Measurements from ENCODE around the gene TMC4. TPM values are rescaled to one million over a fixed set of nuclear protein-coding genes. Genes with fewer than 3 reads are reported as not detected.
A peak's percentile ranks its signal among the peaks of the same experiment; 100 is the strongest.

Gene TMC4
- total and polyA plus RNA-seq, 2 donors (not counting 1 experiment from before 2014, with no cell fraction given) = 0.25 to 0.33 TPM

DNA sequence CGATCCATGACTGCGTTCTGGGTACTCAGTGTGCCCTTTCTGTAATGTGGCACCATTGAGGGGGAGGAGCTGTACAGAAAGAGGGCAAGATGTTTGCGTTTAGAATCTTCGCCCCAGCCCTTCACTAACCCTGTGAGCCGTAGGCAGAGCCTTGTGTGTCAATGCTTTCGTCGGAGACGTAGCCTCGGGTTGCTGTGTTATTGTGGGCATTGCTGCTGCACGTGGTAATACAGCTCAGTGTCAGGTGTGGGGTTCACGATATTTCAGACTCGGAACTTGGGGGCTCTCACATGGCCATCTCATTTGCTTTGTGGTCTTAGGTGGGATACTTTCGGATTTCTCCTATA, 33.8 kb upstream of the TMC4 start:
- no peak overlapping the region for H3K9ac ChIP-seq (ENCODE audit: insufficient read depth, low read length)

DNA sequence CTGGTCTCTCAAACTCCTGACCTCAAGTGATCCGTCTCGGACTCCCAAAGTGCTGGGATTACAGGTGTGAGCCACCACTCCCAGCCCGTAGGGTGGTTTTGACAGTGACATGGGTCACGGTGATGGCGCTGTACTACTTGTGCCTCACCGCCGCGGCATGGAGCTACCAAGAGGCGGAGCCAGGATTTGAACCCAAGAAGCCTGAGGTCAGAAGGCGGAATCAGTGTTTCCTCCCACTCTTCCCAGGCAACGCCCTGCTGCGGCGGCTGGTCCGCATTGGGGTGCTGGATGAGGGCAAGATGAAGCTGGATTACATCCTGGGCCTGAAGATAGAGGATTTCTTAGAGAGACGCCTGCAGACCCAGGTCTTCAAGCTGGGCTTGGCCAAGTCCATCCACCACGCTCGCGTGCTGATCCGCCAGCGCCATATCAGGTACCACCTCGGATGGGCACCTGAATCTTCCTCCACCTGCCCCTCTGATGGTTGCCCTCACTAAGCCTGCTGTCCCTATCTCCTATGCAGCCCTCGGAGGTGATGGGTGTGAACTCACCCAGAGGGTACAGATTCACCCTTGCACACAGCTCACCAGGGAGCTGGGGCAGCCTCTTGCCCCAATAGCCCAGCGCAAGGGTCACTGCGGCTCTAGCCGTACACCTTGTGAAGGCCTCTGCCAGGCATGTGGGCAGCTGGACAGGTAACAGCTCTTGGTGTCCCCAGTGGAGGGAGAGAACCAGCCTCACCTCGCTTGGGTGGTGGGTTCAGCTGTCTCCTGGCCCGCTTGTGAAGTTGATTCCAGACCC, 33.3 kb upstream of the TMC4 start:
- Histone ChIP-seq H3K79me2 (ENCODE audit: control insufficient read depth, insufficient read depth, low read length) (peaks cover 76% of the 10 kb centered on the region), H2AFZ (ENCODE audit: low read length) (no peak overlapping the region), H3K9me3 (ENCODE audit: control insufficient read depth, insufficient read depth, low read depth, low read length) (no peaks in the 10 kb centered on the region), H3K4me2 (ENCODE audit: extremely low read depth, insufficient read depth, low read length) (no peak overlapping the region), H3K9ac (ENCODE audit: insufficient read depth, low read length) (no peak overlapping the region), H3K27ac (ENCODE audit: insufficient read depth, low read length) (no peak overlapping the region), H3K36me3 (ENCODE audit: control insufficient read depth, insufficient read depth, low read length) (peaks cover 34% of the 10 kb centered on the region), H3K27me3 (ENCODE audit: control insufficient read depth, insufficient read depth, low read length) (no peaks in the 10 kb centered on the region), H4K20me1 (ENCODE audit: control insufficient read depth, extremely low read depth, insufficient read depth, low read length) (peaks cover 5% of the 10 kb centered on the region), H3K4me3 (replicated peaks in 1 of 4; ENCODE audit: control extremely low read depth in 1 of 4, insufficient read depth in 1 of 4, low read depth in 3 of 4, low read length in 4 of 4) (no peak overlapping the region), H3K4me1 (ENCODE audit: control insufficient read depth, extremely low read depth, insufficient read depth, low read length) (peaks cover 38% of the 10 kb centered on the region)
- TF ChIP-seq EZH2 (IDR thresholded peaks at IDR 0.05; ENCODE audit: low read length, missing control alignments) (no peak), CTCF (conservative IDR thresholded peaks at IDR 0.05 in 1 of 2, IDR thresholded peaks at IDR 0.05 in 1 of 2; ENCODE audit: low read depth in 1 of 2, low read length in 2 of 2) (no peak)
- no peak for DNase-seq (ENCODE audit: low read depth in 2 of 2)

More for the DNA sequence above, 33.8 kb upstream of the TMC4 start:
- Histone ChIP-seq H3K9me3 (ENCODE audit: control insufficient read depth, insufficient read depth, low read depth, low read length) (no peaks in the 10 kb centered on the region), H3K27me3 (ENCODE audit: control insufficient read depth, insufficient read depth, low read length) (no peaks in the 10 kb centered on the region), H3K4me2 (ENCODE audit: extremely low read depth, insufficient read depth, low read length) (no peak overlapping the region), H3K4me1 (ENCODE audit: control insufficient read depth, extremely low read depth, insufficient read depth, low read length) (peaks cover 36% of the 10 kb centered on the region), H4K20me1 (ENCODE audit: control insufficient read depth, extremely low read depth, insufficient read depth, low read length) (peaks cover 5% of the 10 kb centered on the region), H3K36me3 (ENCODE audit: control insufficient read depth, insufficient read depth, low read length) (peaks cover 34% of the 10 kb centered on the region), H3K4me3 (replicated peaks in 1 of 4; ENCODE audit: control extremely low read depth in 1 of 4, insufficient read depth in 1 of 4, low read depth in 3 of 4, low read length in 4 of 4) (no peak overlapping the region), H2AFZ (ENCODE audit: low read length) (no peak overlapping the region), H3K27ac (ENCODE audit: insufficient read depth, low read length) (no peak overlapping the region), H3K79me2 (ENCODE audit: control insufficient read depth, insufficient read depth, low read length) (peaks cover 73% of the 10 kb centered on the region)
- TF ChIP-seq EZH2 (IDR thresholded peaks at IDR 0.05; ENCODE audit: low read length, missing control alignments) (no peak), CTCF (conservative IDR thresholded peaks at IDR 0.05 in 1 of 2, IDR thresholded peaks at IDR 0.05 in 1 of 2; ENCODE audit: low read depth in 1 of 2, low read length in 2 of 2) (no peak)
- no peak for DNase-seq (ENCODE audit: low read depth in 2 of 2)

GRCh38 chr19:54204767-54205468, 32.0 kb upstream of the TMC4 start:
- H3K27me3 ChIP-seq (ENCODE audit: control insufficient read depth, insufficient read depth, low read length) = no peaks in the 10 kb centered on the region
- no peak overlapping the region for H2AFZ ChIP-seq (ENCODE audit: low read length)
- peak overlapping the region in 1 of 4 experiments; percentile 21 for H3K4me3 ChIP-seq (replicated peaks in 1 of 4; ENCODE audit: control extremely low read depth in 1 of 4, insufficient read depth in 1 of 4, low read depth in 3 of 4, low read length in 4 of 4)
- H3K9me3 ChIP-seq (ENCODE audit: control insufficient read depth, insufficient read depth, low read depth, low read length) = no peaks in the 10 kb centered on the region
- H3K9ac ChIP-seq (ENCODE audit: insufficient read depth, low read length) = no peak overlapping the region
- no peak for DNase-seq (ENCODE audit: low read depth in 2 of 2)
- peak overlapping the region; percentile 40 for H3K4me2 ChIP-seq (ENCODE audit: extremely low read depth, insufficient read depth, low read length)
- peaks cover 34% of the 10 kb centered on the region for H3K36me3 ChIP-seq (ENCODE audit: control insufficient read depth, insufficient read depth, low read length)
- peaks cover 34% of the 10 kb centered on the region for H3K4me1 ChIP-seq (ENCODE audit: control insufficient read depth, extremely low read depth, insufficient read depth, low read length)
- peaks cover 5% of the 10 kb centered on the region for H4K20me1 ChIP-seq (ENCODE audit: control insufficient read depth, extremely low read depth, insufficient read depth, low read length)
- H3K27ac ChIP-seq (ENCODE audit: insufficient read depth, low read length) = no peak overlapping the region
- peaks cover 79% of the 10 kb centered on the region for H3K79me2 ChIP-seq (ENCODE audit: control insufficient read depth, insufficient read depth, low read length)
- TF ChIP-seq EZH2 (IDR thresholded peaks at IDR 0.05; ENCODE audit: low read length, missing control alignments) (no peak), CTCF (conservative IDR thresholded peaks at IDR 0.05 in 1 of 2, IDR thresholded peaks at IDR 0.05 in 1 of 2; ENCODE audit: low read depth in 1 of 2, low read length in 2 of 2) (no peak)
